H1 (cell line): ENCODE data around the gene OTOS. TPM values are rescaled to one million over a fixed set of nuclear protein-coding genes. Genes with fewer than 3 reads are reported as not detected.

ENCODE experiments used
- ATF2 ChIP-seq: IDR thresholded peaks from 2 replicates; pipeline ENCODE4 v1.6.1; 2012; ENCODE audit warnings: low read length, inconsistent platforms
- CBX8 ChIP-seq: fragments of 300-800, 300-1000 bp; sonication (generic); IDR thresholded peaks from 2 replicates; pipeline ENCODE4 v1.7.1; 2016; ENCODE audit warnings: low read depth, low read length, borderline replicate concordance
- CHD7 ChIP-seq: fragments of 300-600 bp; sonication (generic); IDR thresholded peaks from 2 replicates; pipeline ENCODE4 v1.7.1; 2012; ENCODE audit warnings: low read length, moderate library complexity, mild to moderate bottlenecking, inconsistent platforms; ENCODE audit not compliant: insufficient replicate concordance
- CTCF ChIP-seq, 3 experiments: IDR thresholded peaks; 1 replicate in 2 of 3; 2 replicates in 1 of 3; pipeline versions ENCODE4 v1.5.1 to v1.6.1; 2011; ENCODE audit warnings: low read length in 3 of 3, mild to moderate bottlenecking in 3 of 3, inconsistent platforms in 2 of 3, low read depth in 1 of 3, moderate library complexity in 1 of 3; ENCODE audit not compliant: insufficient read depth in 1 of 3; ENCODE audit errors: control extremely low read depth in 1 of 3
- POU5F1 ChIP-seq: IDR thresholded peaks from 2 replicates; pipeline ENCODE4 v1.6.1; 2011; ENCODE audit warnings: low read depth, mild to moderate bottlenecking, low read length, moderate library complexity
- TAF7 ChIP-seq: optimal IDR thresholded peaks from 2 replicates; pipeline ENCODE3; 2011; ENCODE audit warnings: low read depth, mild to moderate bottlenecking, inconsistent platforms, low read length, moderate library complexity, borderline replicate concordance
- ZNF274 ChIP-seq: IDR thresholded peaks from 2 replicates; pipeline ENCODE4 v1.7.0; 2012; ENCODE audit warnings: low read length, borderline replicate concordance; ENCODE audit errors: extremely low read depth
- polyA plus RNA-seq, 7 experiments: library from polyadenylated mRNA; depleted of rRNA in 3 of 7; stranded (reverse) in 5 of 7; unstranded in 2 of 7; fragments of >200 nt in 5 of 7; fragments of 200-250 nt in 2 of 7; gene quantifications; 1 replicate in 5 of 7; 2 replicates in 1 of 7; 4 replicates in 1 of 7; pipeline versions ENCODE4 v1.2.1 to v1.2.3, GENCODE V29; 2011 to 2013; ENCODE audit warnings: missing spikeins in 2 of 7, mixed read lengths in 2 of 7
- total RNA-seq: library from RNA; stranded (reverse); fragmentation: NEBNext Ultra II Directional; extraction: Animal tissue kit (Norgen Biotek cat#: 25700); gene quantifications from 2 replicates; pipeline ENCODE4 v1.2.1, GENCODE V29; 2021

OTOS gene
- total and polyA plus RNA-seq, 2 of the 8 experiments (the other 6 are each of a cell fraction or from before 2014, with no cell fraction given), result 0.17 TPM; not detected in 1

- TF ChIP-seq CHD7, result no peak
- no peak for TF ChIP-seq ZNF274
- TF ChIP-seq TAF7, result no peak
- TF ChIP-seq ATF2, result no peak
- no peak for TF ChIP-seq POU5F1
- TF ChIP-seq CBX8, result no peak
- no peak for TF ChIP-seq CTCF (IDR thresholded peaks at IDR 0.05; ENCODE audit: control extremely low read depth in 1 of 3, insufficient read depth in 1 of 3, low read depth in 1 of 3, low read length in 3 of 3)
Measured at GRCh38 chr2:240166191-240166590, 25.7 kb upstream of the OTOS start (continued).
